Activated B cell treated with CpG ODN at 0.5 μM for 24 hours (primary cell): ENCODE measurements around the gene ZNF292. TPM values are rescaled to one million over a fixed set of nuclear protein-coding genes. Genes with fewer than 3 reads are reported as not detected.

Experiments used
- ATAC-seq: fragments of 200-7000 bp; cut with Tn5 transposase; one replicate; pipeline ENCODE4 v1.10.0; 2021; ENCODE audit warnings: low read depth, mild to moderate bottlenecking, moderate library complexity
- CTCF ChIA-PET: fragments of 350-600 bp; sonication (Branson Sonifier 250); formaldehyde crosslinking; loops from one replicate; lab custom pipeline; 2021; ENCODE audit warnings: antibody characterized with exemption; lab: Charles Lee
- POLR2A ChIA-PET: fragments of 350-600 bp; sonication (Branson Sonifier 250); formaldehyde crosslinking; loops from one replicate; lab custom pipeline; 2021; ENCODE audit warnings: antibody characterized with exemption; lab: Charles Lee
- DNase-seq: peaks from one replicate; pipeline ENCODE4 v3.0.0; 2022
- H3K27ac Mint-ChIP-seq: one replicate; pipeline ENCODE4 v1.8.0; 2020; ENCODE audit warnings: mixed read lengths
- H3K27me3 Mint-ChIP-seq: one replicate; pipeline ENCODE4 v1.8.0; 2021; ENCODE audit warnings: mixed read lengths
- H3K36me3 Mint-ChIP-seq: one replicate; pipeline ENCODE4 v1.8.0; 2021; ENCODE audit warnings: low read depth, mixed read lengths
- H3K4me1 Mint-ChIP-seq: one replicate; pipeline ENCODE4 v1.8.0; 2021; ENCODE audit warnings: mixed read lengths
- H3K4me3 Mint-ChIP-seq: one replicate; pipeline ENCODE4 v1.8.0; 2020; ENCODE audit warnings: mild to moderate bottlenecking, mixed read lengths
- H3K9me3 Mint-ChIP-seq: one replicate; pipeline ENCODE4 v1.8.0; 2020; ENCODE audit warnings: mixed read lengths
- CTCF ChIP-seq: fragments of 200-600 bp; IDR thresholded peaks from one replicate; pipeline ENCODE4 v1.8.0; 2022; ENCODE audit warnings: antibody characterized with exemption, mild to moderate bottlenecking
- intact Hi-C: fragments of 100-400 bp; cut with micrococcal nuclease; formaldehyde crosslinking; loops from one replicate; pipeline ENCODE4 v1.15.1; 2024
- total RNA-seq: library from RNA; stranded (reverse); gene quantifications from 2 replicates; pipeline ENCODE4 v1.2.3, GENCODE V29; 2022

ZNF292 gene
- total RNA-seq, 1 donor from 2014 or later, result 66.6 TPM

- no peak for TF ChIP-seq CTCF
- no peak for DNase-seq
- intact Hi-C loops, result loop anchor here (5.0 to 10.0 kb wide), 4 partner anchors 993 to 1813 kb away; partner anchors contain the start of gene RNGTT
- Mint-ChIP-seq H3K36me3 (peaks cover 13% of the 10 kb centered on the region), H3K4me1 (peaks cover 36% of the 10 kb centered on the region), H3K4me3 (peak overlapping the region; percentile 92), H3K27ac (peak overlapping the region; percentile 97), H3K27me3 (no peaks in the 10 kb centered on the region), H3K9me3 (no peaks in the 10 kb centered on the region)
- no peak for ATAC-seq
- ChIA-PET POLR2A (no interaction called here), CTCF (no interaction called here)
These were observed 3.9 kb upstream of the ZNF292 start for GRCh38 chr6:87151471-87151780.

- peak; percentile 43 for ATAC-seq
- peak overlapping the region; percentile 92 for H3K4me3 Mint-ChIP-seq
- peak overlapping the region; percentile 97 for H3K27ac Mint-ChIP-seq
- peaks cover 41% of the 10 kb centered on the region for H3K4me1 Mint-ChIP-seq
- ChIA-PET CTCF (interaction anchor here (1.2 kb wide), 1 partner anchor 12 kb away, joined by 5 read pairs; no protein-coding TSS in a partner anchor), POLR2A (interaction anchor here (1.1 to 1.4 kb wide), 2 partner anchors 10 to 990 kb away, joined by 7 to 13 read pairs; no protein-coding TSS in a partner anchor)
- H3K36me3 Mint-ChIP-seq, result peaks cover 16% of the 10 kb centered on the region
- DNase-seq, result peak; percentile 75
- H3K27me3 Mint-ChIP-seq, result no peaks in the 10 kb centered on the region
- TF ChIP-seq CTCF, result no peak
- intact Hi-C loops, result loop anchor here (5.0 to 10.0 kb wide), 4 partner anchors 993 to 1813 kb away; partner anchors contain the start of gene RNGTT
- H3K9me3 Mint-ChIP-seq, result no peaks in the 10 kb centered on the region
These were observed 3.4 kb upstream of the ZNF292 start for GRCh38 chr6:87151781-87152525.

GRCh38 chr6:87152526-87152955 lies 2.8 kb upstream of the ZNF292 start:
- H3K27ac Mint-ChIP-seq, result peak overlapping the region; percentile 97
- ChIA-PET CTCF (interaction anchor here (1.2 kb wide), 1 partner anchor 12 kb away, joined by 5 read pairs; no protein-coding TSS in a partner anchor), POLR2A (interaction anchor here (0.6 to 1.5 kb wide), 5 partner anchors 10 to 1928 kb away, joined by 3 to 13 read pairs (median 4); partner anchors contain the start of gene PNRC1)
- no peaks in the 10 kb centered on the region for H3K27me3 Mint-ChIP-seq
- no peak for ATAC-seq
- peaks cover 16% of the 10 kb centered on the region for H3K36me3 Mint-ChIP-seq
- peaks cover 43% of the 10 kb centered on the region for H3K4me1 Mint-ChIP-seq
- H3K9me3 Mint-ChIP-seq, result no peaks in the 10 kb centered on the region
- DNase-seq, result peak; percentile 23
- H3K4me3 Mint-ChIP-seq, result peak overlapping the region; percentile 92
- intact Hi-C loops, result loop anchor here (5.0 to 10.0 kb wide), 4 partner anchors 992 to 1812 kb away; partner anchors contain the start of gene RNGTT
- TF ChIP-seq CTCF, result no peak

- Mint-ChIP-seq H3K4me3 (peak overlapping the region; percentile 91), H3K27me3 (no peaks in the 10 kb centered on the region), H3K27ac (peak overlapping the region; percentile 97), H3K9me3 (no peaks in the 10 kb centered on the region), H3K36me3 (peaks cover 25% of the 10 kb centered on the region), H3K4me1 (peaks cover 53% of the 10 kb centered on the region)
- DNase-seq, result no peak
- no peak for ATAC-seq
- intact Hi-C loops, result loop anchor here (5.0 to 10.0 kb wide), 4 partner anchors 990 to 1810 kb away; partner anchors contain the start of gene RNGTT
- no peak for TF ChIP-seq CTCF
- CTCF ChIA-PET, result no interaction called here
- POLR2A ChIA-PET, result interaction anchor here (0.6 to 0.8 kb wide), 2 partner anchors 14 to 28 kb away, joined by 3 to 4 read pairs; no protein-coding TSS in a partner anchor
These were observed 748 bp upstream of the ZNF292 start for GRCh38 chr6:87154641-87154992.
